Measurements from ENCODE around the gene RINT1. TPM values are rescaled to one million over a fixed set of nuclear protein-coding genes. Genes with fewer than 3 reads are reported as not detected.
"Not testable (repeated sequence)": the region's sequence is repeated elsewhere in the genome, so short reads cannot be mapped to it uniquely, and the experiment has no call there.

The RINT1 gene
- total RNA-seq, 1 experiment from 2014 or later: 18.1 TPM

DNA sequence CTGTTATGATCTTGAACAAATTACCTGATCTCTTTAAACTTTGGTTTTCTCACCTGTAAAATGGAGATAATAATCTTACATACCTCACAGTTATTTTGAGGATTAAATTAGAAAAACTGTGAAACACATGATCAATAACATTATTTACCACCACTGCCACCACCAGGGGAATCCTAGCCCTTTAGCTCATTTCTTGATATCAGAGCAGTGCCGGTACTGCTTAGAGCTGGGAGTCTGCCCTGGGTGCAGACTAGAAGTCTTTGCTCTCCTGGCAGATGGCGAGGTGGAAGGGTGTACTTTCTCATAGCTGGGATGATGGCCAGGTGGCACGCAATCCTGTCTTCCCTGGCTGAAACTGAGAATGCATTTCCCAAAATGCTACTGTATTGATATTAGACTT lies 62.0 kb downstream of the RINT1 start:
- CTCF ChIA-PET: no interaction called here
- TF ChIP-seq, protein P1, sequence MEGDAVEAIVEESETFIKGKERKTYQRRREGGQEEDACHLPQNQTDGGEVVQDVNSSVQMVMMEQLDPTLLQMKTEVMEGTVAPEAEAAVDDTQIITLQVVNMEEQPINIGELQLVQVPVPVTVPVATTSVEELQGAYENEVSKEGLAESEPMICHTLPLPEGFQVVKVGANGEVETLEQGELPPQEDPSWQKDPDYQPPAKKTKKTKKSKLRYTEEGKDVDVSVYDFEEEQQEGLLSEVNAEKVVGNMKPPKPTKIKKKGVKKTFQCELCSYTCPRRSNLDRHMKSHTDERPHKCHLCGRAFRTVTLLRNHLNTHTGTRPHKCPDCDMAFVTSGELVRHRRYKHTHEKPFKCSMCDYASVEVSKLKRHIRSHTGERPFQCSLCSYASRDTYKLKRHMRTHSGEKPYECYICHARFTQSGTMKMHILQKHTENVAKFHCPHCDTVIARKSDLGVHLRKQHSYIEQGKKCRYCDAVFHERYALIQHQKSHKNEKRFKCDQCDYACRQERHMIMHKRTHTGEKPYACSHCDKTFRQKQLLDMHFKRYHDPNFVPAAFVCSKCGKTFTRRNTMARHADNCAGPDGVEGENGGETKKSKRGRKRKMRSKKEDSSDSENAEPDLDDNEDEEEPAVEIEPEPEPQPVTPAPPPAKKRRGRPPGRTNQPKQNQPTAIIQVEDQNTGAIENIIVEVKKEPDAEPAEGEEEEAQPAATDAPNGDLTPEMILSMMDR (IDR thresholded peaks at IDR 0.05): no peak
- TF ChIP-seq POLR2AphosphoS5 (IDR thresholded peaks at IDR 0.05; ENCODE audit: low read depth, low read length) (no peak), TCF7L2 (IDR thresholded peaks at IDR 0.05; ENCODE audit: low read depth, low read length) (no peak), SIN3A (IDR thresholded peaks at IDR 0.05; ENCODE audit: borderline replicate concordance, insufficient read depth, low read depth, low read length) (no peak)
- TF ChIP-seq, protein P2, sequence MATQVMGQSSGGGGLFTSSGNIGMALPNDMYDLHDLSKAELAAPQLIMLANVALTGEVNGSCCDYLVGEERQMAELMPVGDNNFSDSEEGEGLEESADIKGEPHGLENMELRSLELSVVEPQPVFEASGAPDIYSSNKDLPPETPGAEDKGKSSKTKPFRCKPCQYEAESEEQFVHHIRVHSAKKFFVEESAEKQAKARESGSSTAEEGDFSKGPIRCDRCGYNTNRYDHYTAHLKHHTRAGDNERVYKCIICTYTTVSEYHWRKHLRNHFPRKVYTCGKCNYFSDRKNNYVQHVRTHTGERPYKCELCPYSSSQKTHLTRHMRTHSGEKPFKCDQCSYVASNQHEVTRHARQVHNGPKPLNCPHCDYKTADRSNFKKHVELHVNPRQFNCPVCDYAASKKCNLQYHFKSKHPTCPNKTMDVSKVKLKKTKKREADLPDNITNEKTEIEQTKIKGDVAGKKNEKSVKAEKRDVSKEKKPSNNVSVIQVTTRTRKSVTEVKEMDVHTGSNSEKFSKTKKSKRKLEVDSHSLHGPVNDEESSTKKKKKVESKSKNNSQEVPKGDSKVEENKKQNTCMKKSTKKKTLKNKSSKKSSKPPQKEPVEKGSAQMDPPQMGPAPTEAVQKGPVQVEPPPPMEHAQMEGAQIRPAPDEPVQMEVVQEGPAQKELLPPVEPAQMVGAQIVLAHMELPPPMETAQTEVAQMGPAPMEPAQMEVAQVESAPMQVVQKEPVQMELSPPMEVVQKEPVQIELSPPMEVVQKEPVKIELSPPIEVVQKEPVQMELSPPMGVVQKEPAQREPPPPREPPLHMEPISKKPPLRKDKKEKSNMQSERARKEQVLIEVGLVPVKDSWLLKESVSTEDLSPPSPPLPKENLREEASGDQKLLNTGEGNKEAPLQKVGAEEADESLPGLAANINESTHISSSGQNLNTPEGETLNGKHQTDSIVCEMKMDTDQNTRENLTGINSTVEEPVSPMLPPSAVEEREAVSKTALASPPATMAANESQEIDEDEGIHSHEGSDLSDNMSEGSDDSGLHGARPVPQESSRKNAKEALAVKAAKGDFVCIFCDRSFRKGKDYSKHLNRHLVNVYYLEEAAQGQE (IDR thresholded peaks at IDR 0.05; ENCODE audit: insufficient read depth in 1 of 2, low read depth in 2 of 2, low read length in 1 of 2): no peak

DNA sequence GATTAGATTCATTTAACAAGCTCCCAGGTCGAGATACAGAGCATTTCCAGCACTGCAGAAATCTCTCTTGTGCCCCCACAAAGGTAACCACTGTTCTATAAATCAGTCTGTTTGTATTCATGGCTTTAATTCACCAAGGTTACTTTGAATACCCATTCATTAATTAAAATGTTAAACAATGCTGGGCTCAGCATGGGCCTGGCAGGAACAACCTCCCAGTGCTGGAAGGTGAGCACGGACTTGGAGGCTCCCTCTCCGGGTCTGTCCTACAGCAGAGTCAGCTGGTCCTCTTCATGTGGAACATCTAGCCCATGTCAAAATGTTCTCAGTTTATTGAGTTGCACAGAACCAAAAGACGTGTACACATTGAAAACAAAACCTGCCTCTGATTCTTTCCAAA lies 64.9 kb downstream of the RINT1 start:
- in situ Hi-C loops (cut with HindIII; ENCODE audit: low pct_unique_long_range_greater_than_20kb, low sequenced_read_pairs) (no loop called here), intact Hi-C loops (cut with micrococcal nuclease; ENCODE audit: unreplicated experiment) (no loop called here)
- no TSS peak for BruUV-seq (replicated peaks)
- H3K27ac ChIP-seq (ENCODE audit: low read length): no peak overlapping the region
- H3K9me3 ChIP-seq (ENCODE audit: control insufficient read depth, insufficient read depth, low read depth, low read length): no peaks in the 10 kb centered on the region
- no peaks in the 10 kb centered on the region for H3K4me1 ChIP-seq (ENCODE audit: control insufficient read depth, insufficient read depth, low read length)
- DNase-seq (ENCODE audit: low read depth, low spot score) (no peak), ATAC-seq (no peak)
- TF ChIP-seq, protein P2 (IDR thresholded peaks at IDR 0.05; ENCODE audit: insufficient read depth in 1 of 2, low read depth in 2 of 2, low read length in 1 of 2): no peak
- TF ChIP-seq, protein P1 (IDR thresholded peaks at IDR 0.05): no peak
- no peak for TF ChIP-seq TCF7L2 (IDR thresholded peaks at IDR 0.05; ENCODE audit: low read depth, low read length)
- no peak for TF ChIP-seq SIN3A (IDR thresholded peaks at IDR 0.05; ENCODE audit: borderline replicate concordance, insufficient read depth, low read depth, low read length)
- no peak for TF ChIP-seq POLR2AphosphoS5 (IDR thresholded peaks at IDR 0.05; ENCODE audit: low read depth, low read length)
- H3K36me3 ChIP-seq (ENCODE audit: control insufficient read depth, insufficient read depth, low read length): no peaks in the 10 kb centered on the region
- H3K27me3 ChIP-seq (ENCODE audit: control insufficient read depth, insufficient read depth, low read length): no peaks in the 10 kb centered on the region
- ChIA-PET CTCF (interaction anchor here (0.6 kb wide), 1 partner anchor 11 kb away, joined by 7 read pairs; no protein-coding TSS in a partner anchor), POLR2A (interaction anchor here (0.5 kb wide), 1 partner anchor 651 kb away, joined by 3 read pairs; no protein-coding TSS in a partner anchor)
- no peak overlapping the region for H3K4me3 ChIP-seq (ENCODE audit: low read depth in 2 of 2, low read length in 2 of 2)

More for the DNA sequence above, 62.0 kb downstream of the RINT1 start:
- ATAC-seq: peak; percentile 57
- no peak for DNase-seq (ENCODE audit: low read depth, low spot score)
- Histone ChIP-seq H3K9me3 (ENCODE audit: control insufficient read depth, insufficient read depth, low read depth, low read length) (no peaks in the 10 kb centered on the region), H3K27me3 (ENCODE audit: control insufficient read depth, insufficient read depth, low read length) (no peaks in the 10 kb centered on the region), H3K4me3 (ENCODE audit: low read depth in 2 of 2, low read length in 2 of 2) (no peak overlapping the region), H3K27ac (ENCODE audit: low read length) (no peak overlapping the region), H3K36me3 (ENCODE audit: control insufficient read depth, insufficient read depth, low read length) (no peaks in the 10 kb centered on the region), H3K4me1 (ENCODE audit: control insufficient read depth, insufficient read depth, low read length) (no peaks in the 10 kb centered on the region)
- intact Hi-C loops (cut with micrococcal nuclease; ENCODE audit: unreplicated experiment): no loop called here
- POLR2A ChIA-PET: no interaction called here
- in situ Hi-C loops (cut with HindIII; ENCODE audit: low pct_unique_long_range_greater_than_20kb, low sequenced_read_pairs): no loop called here
- BruUV-seq (replicated peaks): no TSS peak

DNA sequence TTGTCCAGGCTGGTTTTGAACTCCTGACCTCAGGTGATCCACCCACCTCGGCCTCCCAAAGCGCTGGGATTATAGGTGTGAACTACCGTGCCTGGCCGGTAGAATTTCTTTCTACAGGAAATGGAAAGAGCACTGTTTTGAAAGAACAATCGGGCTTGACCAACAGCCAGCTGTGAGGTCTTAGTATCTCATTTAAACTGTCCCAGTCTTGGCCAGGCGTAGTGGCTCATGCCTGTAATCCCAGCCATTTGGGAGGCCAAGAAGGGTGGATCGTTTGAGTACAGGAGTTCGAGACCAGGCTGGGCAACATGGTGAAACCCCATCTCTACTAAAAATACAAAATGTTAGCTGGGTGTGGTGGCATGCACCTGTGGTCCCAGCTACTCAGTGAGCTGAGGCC lies 67.1 kb downstream of the RINT1 start:
- ATAC-seq; H3K4me3 ChIP-seq (ENCODE audit: low read depth in 2 of 2, low read length in 2 of 2); H3K27ac ChIP-seq (ENCODE audit: low read length); H3K9me3 ChIP-seq (ENCODE audit: control insufficient read depth, insufficient read depth, low read depth, low read length); DNase-seq (ENCODE audit: low read depth, low spot score); POLR2A ChIA-PET; H3K4me1 ChIP-seq (ENCODE audit: control insufficient read depth, insufficient read depth, low read length); in situ Hi-C loops (cut with HindIII; ENCODE audit: low pct_unique_long_range_greater_than_20kb, low sequenced_read_pairs); intact Hi-C loops (cut with micrococcal nuclease; ENCODE audit: unreplicated experiment); H3K36me3 ChIP-seq (ENCODE audit: control insufficient read depth, insufficient read depth, low read length); BruUV-seq (replicated peaks); H3K27me3 ChIP-seq (ENCODE audit: control insufficient read depth, insufficient read depth, low read length): not testable (repeated sequence)
- CTCF ChIA-PET: interaction anchor here (0.7 kb wide), 1 partner anchor 201 kb away, joined by 4 read pairs; no protein-coding TSS in a partner anchor
